Chondrocyte (in vitro differentiated cells): ENCODE measurements around the gene CACHD1. TPM values are rescaled to one million over a fixed set of nuclear protein-coding genes. Genes with fewer than 3 reads are reported as not detected.
A peak's percentile ranks its signal among the peaks of the same experiment; 100 is the strongest.

Experiments used
- DNase-seq: peaks from one replicate; pipeline ENCODE4 v3.0.0; 2021; ENCODE audit warnings: mixed read lengths, low spot score
- H3K27ac Mint-ChIP-seq: one replicate; pipeline ENCODE4 v1.8.0; 2021; ENCODE audit warnings: mild to moderate bottlenecking, moderate library complexity, mixed read lengths; ENCODE audit not compliant: unreplicated experiment
- H3K27me3 Mint-ChIP-seq: 2 replicates; pipeline ENCODE4 v1.8.0; 2021; ENCODE audit warnings: low read depth, mixed read lengths
- H3K36me3 Mint-ChIP-seq: 2 replicates; pipeline ENCODE4 v1.8.0; 2021; ENCODE audit warnings: low read depth, mixed read lengths
- H3K4me1 Mint-ChIP-seq: 2 replicates; pipeline ENCODE4 v1.8.0; 2021; ENCODE audit warnings: low read depth, mild to moderate bottlenecking, mixed read lengths
- H3K4me3 Mint-ChIP-seq: one replicate; pipeline ENCODE4 v1.8.0; 2021; ENCODE audit warnings: mild to moderate bottlenecking, moderate library complexity, mixed read lengths; ENCODE audit not compliant: unreplicated experiment
- H3K9me3 Mint-ChIP-seq: 2 replicates; pipeline ENCODE4 v1.8.0; 2021; ENCODE audit warnings: low read depth, mixed read lengths
- total RNA-seq: library from RNA; stranded (reverse); gene quantifications from 3 replicates; pipeline ENCODE4 v1.2.1, GENCODE V29; 2021
- TF ChIP-seq, protein P1 (sequence below): fragments of 200-600 bp; sonication (generic); IDR thresholded peaks from 2 replicates; pipeline ENCODE4 v1.5.0; 2021; ENCODE audit warnings: antibody characterized with exemption, mild to moderate bottlenecking, moderate library complexity

The CACHD1 gene
- total RNA-seq, 1 donor from 2014 or later, result 10.5 TPM

DNA sequence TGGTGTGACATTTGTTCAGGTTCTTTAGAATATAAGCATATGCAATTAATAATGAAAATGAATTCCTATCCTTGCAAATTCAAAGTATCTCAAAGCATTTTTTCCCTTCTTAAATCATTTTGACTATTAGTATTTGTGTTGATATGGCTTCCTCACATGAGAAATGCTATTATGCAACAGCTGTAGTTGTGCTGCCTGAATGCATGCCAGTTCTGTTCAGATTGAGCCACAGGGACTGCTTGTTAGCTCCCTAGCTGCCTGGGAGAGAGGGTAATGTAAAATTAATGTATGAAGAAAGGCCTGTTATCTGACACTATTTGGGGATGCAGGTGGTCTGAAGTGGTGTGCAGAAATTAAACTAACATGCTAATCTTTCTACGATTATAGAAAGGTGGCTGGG lies 45.5 kb downstream of the CACHD1 start:
- Mint-ChIP-seq H3K27me3 (no peaks in the 10 kb centered on the region), H3K36me3 (no peaks in the 10 kb centered on the region)

DNA sequence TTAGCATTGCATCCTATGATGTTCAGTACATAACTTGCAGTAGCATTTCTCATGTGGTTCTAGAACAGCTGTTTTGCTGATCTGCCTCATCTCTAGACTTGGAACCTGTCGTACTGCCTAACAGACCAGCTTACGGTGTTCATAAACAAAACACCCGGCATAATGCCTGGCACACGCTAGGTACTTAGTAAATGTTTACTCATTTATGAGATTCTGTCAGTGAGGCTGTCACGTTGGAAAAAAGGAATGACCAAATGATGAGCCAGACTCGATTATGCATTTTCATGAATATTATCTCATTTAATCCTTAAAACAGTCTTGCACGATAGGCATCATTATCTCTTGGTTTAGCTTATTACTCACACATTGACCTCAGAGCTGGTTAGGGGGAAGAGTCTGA lies 46.4 kb downstream of the CACHD1 start:
- Mint-ChIP-seq H3K4me3 (no peak overlapping the region), H3K9me3 (no peaks in the 10 kb centered on the region), H3K27ac (no peak overlapping the region), H3K27me3 (no peaks in the 10 kb centered on the region), H3K4me1 (peaks cover 89% of the 10 kb centered on the region), H3K36me3 (no peaks in the 10 kb centered on the region)
- TF ChIP-seq, protein P1, sequence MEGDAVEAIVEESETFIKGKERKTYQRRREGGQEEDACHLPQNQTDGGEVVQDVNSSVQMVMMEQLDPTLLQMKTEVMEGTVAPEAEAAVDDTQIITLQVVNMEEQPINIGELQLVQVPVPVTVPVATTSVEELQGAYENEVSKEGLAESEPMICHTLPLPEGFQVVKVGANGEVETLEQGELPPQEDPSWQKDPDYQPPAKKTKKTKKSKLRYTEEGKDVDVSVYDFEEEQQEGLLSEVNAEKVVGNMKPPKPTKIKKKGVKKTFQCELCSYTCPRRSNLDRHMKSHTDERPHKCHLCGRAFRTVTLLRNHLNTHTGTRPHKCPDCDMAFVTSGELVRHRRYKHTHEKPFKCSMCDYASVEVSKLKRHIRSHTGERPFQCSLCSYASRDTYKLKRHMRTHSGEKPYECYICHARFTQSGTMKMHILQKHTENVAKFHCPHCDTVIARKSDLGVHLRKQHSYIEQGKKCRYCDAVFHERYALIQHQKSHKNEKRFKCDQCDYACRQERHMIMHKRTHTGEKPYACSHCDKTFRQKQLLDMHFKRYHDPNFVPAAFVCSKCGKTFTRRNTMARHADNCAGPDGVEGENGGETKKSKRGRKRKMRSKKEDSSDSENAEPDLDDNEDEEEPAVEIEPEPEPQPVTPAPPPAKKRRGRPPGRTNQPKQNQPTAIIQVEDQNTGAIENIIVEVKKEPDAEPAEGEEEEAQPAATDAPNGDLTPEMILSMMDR, result no peak
- no peak for DNase-seq

More for the DNA sequence above, 45.5 kb downstream of the CACHD1 start:
- Mint-ChIP-seq H3K27ac (peak overlapping the region; percentile 45), H3K4me1 (peaks cover 82% of the 10 kb centered on the region), H3K4me3 (no peak overlapping the region), H3K9me3 (no peaks in the 10 kb centered on the region)
- DNase-seq, result no peak
- TF ChIP-seq, protein P1, result no peak

DNA sequence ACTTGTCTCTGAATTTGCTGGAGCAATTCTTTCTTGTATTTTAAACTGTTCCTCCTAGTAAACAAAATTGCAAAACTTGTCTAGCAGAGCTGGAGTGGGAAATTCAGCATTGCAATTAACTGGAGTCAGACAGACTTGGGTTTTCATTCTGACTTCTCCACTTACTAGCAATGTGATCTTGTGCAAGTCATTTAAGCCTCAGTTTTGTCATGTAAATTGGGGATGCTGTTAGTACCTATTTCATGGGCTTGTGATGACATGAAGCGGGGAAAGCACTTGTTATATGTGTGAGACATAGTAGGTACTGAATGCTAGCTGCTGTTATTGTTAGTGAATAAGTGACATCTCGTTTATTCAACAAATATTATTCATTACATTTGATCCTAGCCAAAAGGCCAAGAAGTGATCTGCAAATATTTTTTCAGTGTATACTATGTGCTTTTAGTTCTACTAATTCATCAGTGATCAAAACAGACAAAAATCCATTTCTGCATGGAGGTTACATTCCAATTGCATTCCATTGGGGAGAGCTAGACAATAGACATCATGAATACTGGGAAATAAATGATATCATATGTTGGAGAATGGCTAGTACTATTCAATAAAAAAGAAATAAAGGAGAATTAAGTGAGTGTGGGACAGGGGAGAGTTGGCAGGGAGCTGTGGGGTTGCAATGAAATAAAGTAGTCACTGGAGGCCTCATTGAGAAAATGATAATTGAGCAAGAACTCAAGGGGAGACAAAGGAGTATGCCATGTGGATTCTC lies 47.1 kb downstream of the CACHD1 start:
- TF ChIP-seq, protein P1, result no peak
- no peaks in the 10 kb centered on the region for H3K36me3 Mint-ChIP-seq
- no peak for DNase-seq
- H3K27me3 Mint-ChIP-seq, result no peaks in the 10 kb centered on the region
- H3K9me3 Mint-ChIP-seq, result no peaks in the 10 kb centered on the region
- peak overlapping the region; percentile 50 for H3K27ac Mint-ChIP-seq
- peaks cover 90% of the 10 kb centered on the region for H3K4me1 Mint-ChIP-seq
- no peak overlapping the region for H3K4me3 Mint-ChIP-seq

DNA sequence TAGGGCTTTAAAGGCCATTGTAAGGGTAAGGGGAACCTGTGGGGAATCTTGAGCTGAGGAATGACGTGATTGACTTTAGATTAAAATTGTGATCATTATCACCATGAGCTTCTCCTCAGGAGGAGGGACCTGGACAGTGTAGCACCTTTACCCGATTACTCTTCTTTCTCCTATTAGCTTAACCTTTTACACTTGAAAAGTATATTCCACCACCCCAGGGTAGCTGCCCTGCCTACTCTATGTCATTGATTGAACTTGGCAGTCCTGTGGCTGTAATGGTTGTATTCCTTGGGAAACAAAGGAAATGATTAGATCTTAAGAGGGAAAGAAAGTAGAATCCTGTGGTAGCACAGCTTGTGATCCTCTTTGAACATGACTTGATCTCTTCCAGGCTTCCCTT lies 47.7 kb downstream of the CACHD1 start:
- no peak for DNase-seq
- no peaks in the 10 kb centered on the region for H3K9me3 Mint-ChIP-seq
- H3K36me3 Mint-ChIP-seq, result no peaks in the 10 kb centered on the region
- no peaks in the 10 kb centered on the region for H3K27me3 Mint-ChIP-seq
- TF ChIP-seq, protein P1, result no peak
- no peak overlapping the region for H3K4me3 Mint-ChIP-seq
- peak overlapping the region; percentile 50 for H3K27ac Mint-ChIP-seq
- H3K4me1 Mint-ChIP-seq, result peaks cover 89% of the 10 kb centered on the region

DNA sequence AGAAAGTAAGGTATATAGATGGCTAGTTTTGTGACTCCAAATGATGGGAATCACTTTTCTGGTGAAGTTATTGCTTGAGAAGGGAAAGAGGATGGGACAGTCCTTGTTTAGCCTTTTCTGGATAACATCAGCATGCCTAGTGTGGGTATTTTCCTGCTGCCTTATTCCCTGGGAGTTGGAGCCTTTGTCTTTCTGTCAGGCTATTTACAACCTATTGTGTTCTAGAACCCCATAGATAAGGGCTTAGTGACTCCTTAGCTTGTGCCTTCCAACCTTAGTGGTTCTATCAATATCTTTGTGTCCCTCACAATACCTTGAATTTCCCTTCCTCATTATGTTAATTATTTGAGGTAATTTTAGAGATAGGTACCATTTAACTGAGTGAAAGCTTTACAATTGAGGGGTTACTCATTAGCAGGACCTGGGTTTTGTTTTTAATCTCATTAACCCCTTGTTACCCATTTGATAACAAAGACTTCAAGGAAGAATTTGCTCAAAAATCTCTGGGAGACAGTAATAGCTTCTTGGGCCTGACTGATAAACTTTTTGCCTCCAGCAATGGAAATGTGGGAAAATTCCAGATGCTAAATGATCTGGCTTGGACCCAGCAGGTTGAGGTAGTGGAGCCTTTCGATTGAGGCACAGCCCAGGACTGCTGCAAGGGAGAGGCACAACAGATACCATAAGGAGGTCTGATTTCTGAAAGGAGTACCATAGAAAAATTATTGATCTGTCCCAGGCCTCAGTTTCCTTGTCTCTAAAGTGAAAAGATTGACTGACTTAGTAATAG lies 49.0 kb downstream of the CACHD1 start:
- H3K27ac Mint-ChIP-seq, result peak overlapping the region; percentile 24
- no peak overlapping the region for H3K4me3 Mint-ChIP-seq
- H3K4me1 Mint-ChIP-seq, result peaks cover 88% of the 10 kb centered on the region
- H3K27me3 Mint-ChIP-seq, result no peaks in the 10 kb centered on the region
- H3K36me3 Mint-ChIP-seq, result no peaks in the 10 kb centered on the region
- no peaks in the 10 kb centered on the region for H3K9me3 Mint-ChIP-seq
- TF ChIP-seq, protein P1, result no peak
- no peak for DNase-seq
